BE2C (cell line): ENCODE measurements around the gene WWOX.
"Not testable (repeated sequence)": the region's sequence is repeated elsewhere in the genome, so short reads cannot be mapped to it uniquely, and the experiment has no call there.

Source experiments
- DNase-seq: peaks from one replicate; pipeline ENCODE4 v3.0.0-alpha.2; 2020
- H3K27me3 ChIP-seq: fragments of 250-450 bp; sonication (Bioruptor Pico); 2 replicates; pipeline ENCODE4 v1.5.1; 2020; ENCODE audit warnings: mild to moderate bottlenecking
- H3K36me3 ChIP-seq: fragments of 250-450 bp; sonication (Bioruptor Pico); 2 replicates; pipeline ENCODE4 v1.5.1; 2020; ENCODE audit warnings: mild to moderate bottlenecking
- H3K4me1 ChIP-seq: fragments of 250-450 bp; sonication (Bioruptor Pico); 2 replicates; pipeline ENCODE4 v1.5.1; 2020
- H3K4me3 ChIP-seq: 2 replicates; pipeline ENCODE4 v1.5.1; 2011; ENCODE audit warnings: low read depth, low read length
- H3K9me3 ChIP-seq: fragments of 250-450 bp; sonication (Bioruptor Pico); 2 replicates; pipeline ENCODE4 v1.5.1; 2020
- TF ChIP-seq, protein P1 (sequence below): IDR thresholded peaks from 2 replicates; pipeline ENCODE4 v1.5.1; 2012; ENCODE audit warnings: mild to moderate bottlenecking, low read depth, low read length

The WWOX gene

DNA sequence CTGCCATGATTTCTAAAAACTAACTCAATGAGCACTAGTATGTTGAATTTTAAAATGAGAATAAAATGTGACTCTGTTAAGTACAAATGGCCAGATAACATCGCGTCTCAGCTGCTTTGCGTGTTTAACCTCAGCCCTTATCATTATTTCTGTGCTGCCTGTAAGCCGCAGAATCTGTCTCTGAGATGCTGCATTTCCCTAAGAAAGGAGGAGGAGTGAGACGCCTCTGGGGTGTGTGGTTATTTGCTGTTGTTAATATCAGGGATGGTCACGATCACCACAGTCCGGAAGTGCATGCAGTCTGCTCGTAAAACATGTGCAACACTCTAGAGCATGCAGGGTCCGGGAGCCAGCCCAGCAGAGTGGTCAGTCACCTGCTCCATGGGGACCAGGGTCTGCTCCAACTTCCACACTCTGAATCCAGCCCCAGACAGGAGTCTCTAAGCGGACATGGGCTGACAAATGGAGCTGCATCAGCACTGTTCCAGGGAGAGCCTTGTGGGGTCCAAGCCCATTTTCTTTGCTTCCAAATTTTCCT lies 1158.6 kb downstream of the WWOX start:
- no peak overlapping the region for H3K4me3 ChIP-seq
- H3K4me1 ChIP-seq, result no peaks in the 10 kb centered on the region
- TF ChIP-seq, protein P1, sequence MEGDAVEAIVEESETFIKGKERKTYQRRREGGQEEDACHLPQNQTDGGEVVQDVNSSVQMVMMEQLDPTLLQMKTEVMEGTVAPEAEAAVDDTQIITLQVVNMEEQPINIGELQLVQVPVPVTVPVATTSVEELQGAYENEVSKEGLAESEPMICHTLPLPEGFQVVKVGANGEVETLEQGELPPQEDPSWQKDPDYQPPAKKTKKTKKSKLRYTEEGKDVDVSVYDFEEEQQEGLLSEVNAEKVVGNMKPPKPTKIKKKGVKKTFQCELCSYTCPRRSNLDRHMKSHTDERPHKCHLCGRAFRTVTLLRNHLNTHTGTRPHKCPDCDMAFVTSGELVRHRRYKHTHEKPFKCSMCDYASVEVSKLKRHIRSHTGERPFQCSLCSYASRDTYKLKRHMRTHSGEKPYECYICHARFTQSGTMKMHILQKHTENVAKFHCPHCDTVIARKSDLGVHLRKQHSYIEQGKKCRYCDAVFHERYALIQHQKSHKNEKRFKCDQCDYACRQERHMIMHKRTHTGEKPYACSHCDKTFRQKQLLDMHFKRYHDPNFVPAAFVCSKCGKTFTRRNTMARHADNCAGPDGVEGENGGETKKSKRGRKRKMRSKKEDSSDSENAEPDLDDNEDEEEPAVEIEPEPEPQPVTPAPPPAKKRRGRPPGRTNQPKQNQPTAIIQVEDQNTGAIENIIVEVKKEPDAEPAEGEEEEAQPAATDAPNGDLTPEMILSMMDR, result no peak
- H3K36me3 ChIP-seq, result no peaks in the 10 kb centered on the region
- no peak for DNase-seq
- peaks cover 5% of the 10 kb centered on the region; the same call in 1 of the 2 replicates for H3K9me3 ChIP-seq
- no peaks in the 10 kb centered on the region for H3K27me3 ChIP-seq

DNA sequence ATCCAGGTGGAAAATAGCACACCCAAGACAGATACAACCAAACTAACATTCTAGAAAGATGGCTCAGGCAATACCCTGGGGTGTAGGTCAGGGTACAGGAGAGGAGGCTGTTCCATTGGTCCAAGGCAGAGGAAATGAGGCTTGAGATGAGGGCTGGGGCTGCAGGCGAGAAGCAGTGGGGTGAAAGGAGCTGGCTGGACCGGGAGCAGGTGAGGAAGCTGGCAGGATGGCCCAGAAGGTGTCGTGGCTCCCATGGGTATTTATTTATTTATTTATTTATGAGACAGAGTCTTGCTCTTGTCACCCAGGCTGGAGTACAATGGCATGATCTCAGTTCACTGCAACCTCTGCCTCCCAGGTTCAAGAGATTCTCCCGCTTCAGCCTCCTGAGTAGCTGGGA lies 1161.4 kb downstream of the WWOX start:
- not testable (repeated sequence) for H3K36me3 ChIP-seq, H3K27me3 ChIP-seq, DNase-seq, H3K9me3 ChIP-seq, H3K4me3 ChIP-seq, H3K4me1 ChIP-seq

DNA sequence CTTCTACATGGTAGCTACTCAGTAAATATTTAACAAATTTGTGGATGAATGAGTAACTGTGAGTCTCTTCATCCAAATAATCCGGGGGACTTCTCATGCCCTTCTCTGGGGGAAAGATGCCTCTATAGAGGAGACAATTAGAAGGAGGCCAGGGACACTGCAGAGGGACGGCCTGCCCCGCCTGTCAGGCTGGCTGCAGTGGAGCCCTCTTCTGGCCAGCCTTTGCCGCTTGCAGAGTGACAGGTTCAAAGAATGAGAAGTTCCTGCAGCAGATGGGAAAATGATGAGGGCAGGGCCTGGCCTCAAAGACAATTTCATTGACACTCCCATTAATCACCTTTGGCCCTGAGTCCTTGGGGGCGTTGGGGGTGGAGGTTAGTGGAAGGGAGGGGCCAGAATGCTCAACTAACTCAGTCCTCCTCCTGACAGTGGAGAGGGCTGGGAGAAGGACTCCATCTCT lies 1162.1 kb downstream of the WWOX start:
- Histone ChIP-seq H3K4me1 (no peaks in the 10 kb centered on the region), H3K9me3 (peaks cover 3% of the 10 kb centered on the region; the same call in 1 of the 2 replicates), H3K4me3 (no peak overlapping the region), H3K36me3 (no peaks in the 10 kb centered on the region), H3K27me3 (no peaks in the 10 kb centered on the region)
- no peak for DNase-seq
- TF ChIP-seq, protein P1, result no peak

DNA sequence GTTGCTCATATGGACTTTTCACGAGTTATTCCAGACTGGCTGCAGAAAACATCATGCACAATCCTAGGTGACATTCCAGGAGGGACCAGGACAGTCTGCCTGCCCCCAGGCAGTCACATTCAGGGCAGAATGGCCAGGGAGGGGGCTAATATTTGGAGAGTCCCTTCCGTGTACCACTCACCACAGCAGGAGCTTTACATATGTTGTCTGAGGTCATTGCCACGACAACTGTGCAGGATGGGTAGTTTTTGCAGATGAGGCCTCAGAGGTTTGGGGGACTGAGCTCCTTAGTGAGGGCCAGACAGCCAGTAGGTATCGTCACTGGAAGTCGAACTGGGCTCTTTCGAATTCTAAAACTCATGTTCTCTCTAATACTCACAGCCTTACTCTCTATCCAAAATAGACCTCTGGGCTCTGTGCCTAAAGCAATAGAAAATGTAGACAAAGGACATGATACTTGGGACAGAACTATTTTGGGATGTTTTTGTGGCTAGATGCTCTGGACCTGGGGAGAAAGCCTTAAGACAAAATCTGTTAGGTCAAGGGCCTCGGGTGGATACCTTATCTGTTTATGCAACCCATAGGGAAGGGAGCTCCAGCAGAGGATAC lies 1162.6 kb downstream of the WWOX start:
- H3K27me3 ChIP-seq, result no peaks in the 10 kb centered on the region

More for the DNA sequence above, 1162.6 kb downstream of the WWOX start:
- Histone ChIP-seq H3K4me1 (no peaks in the 10 kb centered on the region), H3K9me3 (no peaks in the 10 kb centered on the region; the same call in 1 of the 2 replicates), H3K36me3 (no peaks in the 10 kb centered on the region), H3K4me3 (no peak overlapping the region)
- TF ChIP-seq, protein P1, result no peak
- DNase-seq, result no peak
